Measurements from ENCODE around the gene DDX49. TPM values are rescaled to one million over a fixed set of nuclear protein-coding genes. Genes with fewer than 3 reads are reported as not detected.

Gene DDX49
- total and polyA plus RNA-seq, 2 donors from 2014 or later, result 39.5 to 40.6 TPM

- Histone ChIP-seq H3K9me3 (ENCODE audit: control insufficient read depth in 2 of 3, insufficient read depth in 1 of 3, low read length in 3 of 3) (no peaks in the 10 kb centered on the region), H3K4me3 (ENCODE audit: low read length in 3 of 3) (no peak overlapping the region), H3K36me3 (ENCODE audit: control insufficient read depth in 2 of 3, insufficient read depth in 3 of 3, low read length in 3 of 3) (no peaks in the 10 kb centered on the region), H3K4me1 (ENCODE audit: control insufficient read depth in 2 of 3, insufficient read depth in 2 of 3, low read depth in 1 of 3, low read length in 3 of 3) (no peaks in the 10 kb centered on the region), H3K9ac (ENCODE audit: low read length in 3 of 3) (no peak overlapping the region), H3K27me3 (ENCODE audit: control insufficient read depth, insufficient read depth, low read length) (no peaks in the 10 kb centered on the region), H3K27ac (ENCODE audit: low read depth in 2 of 2, low read length in 2 of 2) (no peak overlapping the region)
- DNase-seq, result no peak
- FAIRE-seq, result no peak
- intact Hi-C loops (cut with DNase I), result no loop called here
- no peak for TF ChIP-seq CTCF (IDR thresholded peaks at IDR 0.05; ENCODE audit: borderline replicate concordance, extremely low read depth, insufficient read depth)
These were observed 29.4 kb upstream of the DDX49 start for GRCh38 chr19:18889949-18890745.

- Histone ChIP-seq H3K4me1 (ENCODE audit: control insufficient read depth in 2 of 3, insufficient read depth in 2 of 3, low read depth in 1 of 3, low read length in 3 of 3) (no peaks in the 10 kb centered on the region), H3K9ac (ENCODE audit: low read length in 3 of 3) (no peak overlapping the region), H3K4me3 (ENCODE audit: low read length in 3 of 3) (no peak overlapping the region), H3K27me3 (ENCODE audit: control insufficient read depth, insufficient read depth, low read length) (no peaks in the 10 kb centered on the region), H3K36me3 (ENCODE audit: control insufficient read depth in 2 of 3, insufficient read depth in 3 of 3, low read length in 3 of 3) (no peaks in the 10 kb centered on the region), H3K27ac (ENCODE audit: low read depth in 2 of 2, low read length in 2 of 2) (no peak overlapping the region), H3K9me3 (ENCODE audit: control insufficient read depth in 2 of 3, insufficient read depth in 1 of 3, low read length in 3 of 3) (no peaks in the 10 kb centered on the region)
- peak in 1 of 5 donors; percentile 50 for DNase-seq
- FAIRE-seq, result no peak
- no peak for TF ChIP-seq CTCF (IDR thresholded peaks at IDR 0.05; ENCODE audit: borderline replicate concordance, extremely low read depth, insufficient read depth)
- intact Hi-C loops (cut with DNase I), result no loop called here
These were observed 25.8 kb upstream of the DDX49 start for GRCh38 chr19:18893587-18894253.

- H3K4me1 ChIP-seq (ENCODE audit: control insufficient read depth in 2 of 3, insufficient read depth in 2 of 3, low read depth in 1 of 3, low read length in 3 of 3), result no peaks in the 10 kb centered on the region
- DNase-seq (peak; percentile 60 to 85 (median 78)), FAIRE-seq (no peak)
- no peak overlapping the region for H3K27ac ChIP-seq (ENCODE audit: low read depth in 2 of 2, low read length in 2 of 2)
- H3K9ac ChIP-seq (ENCODE audit: low read length in 3 of 3), result no peak overlapping the region
- TF ChIP-seq CTCF (IDR thresholded peaks at IDR 0.05; ENCODE audit: borderline replicate concordance, extremely low read depth, insufficient read depth), result no peak
- H3K9me3 ChIP-seq (ENCODE audit: control insufficient read depth in 2 of 3, insufficient read depth in 1 of 3, low read length in 3 of 3), result no peaks in the 10 kb centered on the region
- intact Hi-C loops (cut with DNase I), result no loop called here
- no peaks in the 10 kb centered on the region for H3K27me3 ChIP-seq (ENCODE audit: control insufficient read depth, insufficient read depth, low read length)
- H3K4me3 ChIP-seq (ENCODE audit: low read length in 3 of 3), result no peak overlapping the region
- H3K36me3 ChIP-seq (ENCODE audit: control insufficient read depth in 2 of 3, insufficient read depth in 3 of 3, low read length in 3 of 3), result no peaks in the 10 kb centered on the region
These were observed 25.1 kb upstream of the DDX49 start for GRCh38 chr19:18894254-18895037.
